HG03439 (cell line): ENCODE data around the gene L3MBTL2.
A peak's percentile ranks its signal among the peaks of the same experiment; 100 is the strongest.
"Not testable (repeated sequence)": the region's sequence is repeated elsewhere in the genome, so short reads cannot be mapped to it uniquely, and the experiment has no call there.

ENCODE experiments used
- ATAC-seq: cut with Tn5 transposase; IDR thresholded peaks from one replicate; pipeline ENCODE4 v1.9.1; 2021; ENCODE audit warnings: mild to moderate bottlenecking, moderate library complexity; ENCODE audit not compliant: unreplicated experiment

The L3MBTL2 gene

GRCh38 chr22:41204992-41205900, at the start of gene L3MBTL2:
Gene L3MBTL2 (plus strand): TSS chr22:41205312. CDS start chr22:41205363, 51 bp downstream.
- peak; percentile 96 for ATAC-seq

GRCh38 chr22:41157083-41157482, 48.0 kb upstream of the L3MBTL2 start:
- no peak for ATAC-seq

DNA sequence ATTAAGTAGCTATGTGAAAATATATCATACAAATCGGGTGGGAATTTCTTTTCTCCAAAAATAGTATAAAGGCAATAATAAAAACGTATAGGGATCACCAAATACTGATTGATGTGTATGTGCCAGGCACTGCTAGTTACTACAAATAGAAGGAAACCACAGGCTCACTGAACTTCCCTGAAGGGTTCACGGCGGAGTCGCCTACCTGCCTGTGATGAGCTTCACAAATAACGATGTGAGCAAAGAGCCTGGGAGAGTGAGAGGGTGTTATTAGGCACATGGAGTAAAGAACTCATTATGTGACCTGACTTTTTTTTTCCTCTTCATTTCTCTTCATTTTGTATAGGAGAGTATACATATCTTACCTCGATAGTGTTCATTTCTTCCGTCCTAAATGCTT, 36.0 kb upstream of the L3MBTL2 start:
- no peak for ATAC-seq

DNA sequence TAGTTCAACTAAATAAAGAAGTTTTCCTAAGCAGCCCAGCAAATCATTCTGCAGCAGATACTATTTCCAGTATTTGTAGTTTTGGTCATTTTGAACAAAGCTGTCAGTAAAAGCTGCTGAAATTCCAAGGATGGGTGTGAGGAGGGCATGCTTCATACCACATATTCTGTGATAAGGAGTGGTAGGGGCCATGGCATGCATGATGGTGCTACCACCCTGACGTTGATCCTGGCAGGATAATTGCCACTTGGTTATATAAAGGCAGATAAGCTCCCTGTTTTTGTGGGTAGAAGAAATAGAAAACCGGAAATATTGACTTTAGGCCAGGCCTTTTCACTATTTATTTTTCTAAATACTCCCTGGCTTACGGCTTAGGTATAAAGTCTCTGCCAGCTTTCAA, 33.1 kb upstream of the L3MBTL2 start:
- ATAC-seq = no peak

DNA sequence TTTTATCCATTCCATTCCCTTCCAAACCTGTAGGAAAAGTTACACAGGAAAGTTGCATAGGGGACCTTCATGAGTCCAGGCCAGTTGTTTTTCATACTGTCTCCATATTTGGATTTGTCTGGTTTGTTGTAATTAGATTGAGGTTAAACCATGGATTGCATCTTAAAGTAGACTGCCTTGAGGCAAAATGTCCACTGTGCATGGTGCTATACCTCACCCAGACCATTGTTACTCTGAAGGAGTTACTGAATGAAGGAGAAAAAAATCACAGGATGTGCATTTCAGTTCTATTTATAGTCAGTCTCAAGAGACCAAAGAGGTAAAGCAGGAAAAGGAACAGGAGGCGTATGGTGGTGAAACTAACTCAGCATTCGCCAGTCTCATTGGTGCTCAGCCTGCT, 29.6 kb upstream of the L3MBTL2 start:
- no peak for ATAC-seq

- ATAC-seq = no peak
These were observed 28.0 kb upstream of the L3MBTL2 start for GRCh38 chr22:41177040-41177621.

DNA sequence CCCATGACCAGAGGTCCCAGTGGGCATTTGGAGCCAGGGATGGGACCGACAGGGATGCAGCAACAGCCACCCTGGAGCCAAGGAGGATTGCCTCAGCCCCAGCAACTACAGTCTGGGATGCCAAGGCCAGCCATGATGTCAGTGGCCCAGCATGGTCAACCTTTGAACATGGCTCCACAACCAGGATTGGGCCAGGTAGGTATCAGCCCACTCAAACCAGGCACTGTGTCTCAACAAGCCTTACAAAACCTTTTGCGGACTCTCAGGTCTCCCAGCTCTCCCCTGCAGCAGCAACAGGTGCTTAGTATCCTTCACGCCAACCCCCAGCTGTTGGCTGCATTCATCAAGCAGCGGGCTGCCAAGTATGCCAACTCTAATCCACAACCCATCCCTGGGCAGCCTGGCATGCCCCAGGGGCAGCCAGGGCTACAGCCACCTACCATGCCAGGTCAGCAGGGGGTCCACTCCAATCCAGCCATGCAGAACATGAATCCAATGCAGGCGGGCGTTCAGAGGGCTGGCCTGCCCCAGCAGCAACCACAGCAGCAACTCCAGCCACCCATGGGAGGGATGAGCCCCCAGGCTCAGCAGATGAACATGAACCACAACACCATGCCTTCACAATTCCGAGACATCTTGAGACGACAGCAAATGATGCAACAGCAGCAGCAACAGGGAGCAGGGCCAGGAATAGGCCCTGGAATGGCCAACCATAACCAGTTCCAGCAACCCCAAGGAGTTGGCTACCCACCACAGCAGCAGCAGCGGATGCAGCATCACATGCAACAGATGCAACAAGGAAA, 27.3 kb upstream of the L3MBTL2 start:
- no peak for ATAC-seq

DNA sequence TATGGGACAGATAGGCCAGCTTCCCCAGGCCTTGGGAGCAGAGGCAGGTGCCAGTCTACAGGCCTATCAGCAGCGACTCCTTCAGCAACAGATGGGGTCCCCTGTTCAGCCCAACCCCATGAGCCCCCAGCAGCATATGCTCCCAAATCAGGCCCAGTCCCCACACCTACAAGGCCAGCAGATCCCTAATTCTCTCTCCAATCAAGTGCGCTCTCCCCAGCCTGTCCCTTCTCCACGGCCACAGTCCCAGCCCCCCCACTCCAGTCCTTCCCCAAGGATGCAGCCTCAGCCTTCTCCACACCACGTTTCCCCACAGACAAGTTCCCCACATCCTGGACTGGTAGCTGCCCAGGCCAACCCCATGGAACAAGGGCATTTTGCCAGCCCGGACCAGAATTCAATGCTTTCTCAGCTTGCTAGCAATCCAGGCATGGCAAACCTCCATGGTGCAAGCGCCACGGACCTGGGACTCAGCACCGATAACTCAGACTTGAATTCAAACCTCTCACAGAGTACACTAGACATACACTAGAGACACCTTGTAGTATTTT, 26.6 kb upstream of the L3MBTL2 start:
- no peak for ATAC-seq

DNA sequence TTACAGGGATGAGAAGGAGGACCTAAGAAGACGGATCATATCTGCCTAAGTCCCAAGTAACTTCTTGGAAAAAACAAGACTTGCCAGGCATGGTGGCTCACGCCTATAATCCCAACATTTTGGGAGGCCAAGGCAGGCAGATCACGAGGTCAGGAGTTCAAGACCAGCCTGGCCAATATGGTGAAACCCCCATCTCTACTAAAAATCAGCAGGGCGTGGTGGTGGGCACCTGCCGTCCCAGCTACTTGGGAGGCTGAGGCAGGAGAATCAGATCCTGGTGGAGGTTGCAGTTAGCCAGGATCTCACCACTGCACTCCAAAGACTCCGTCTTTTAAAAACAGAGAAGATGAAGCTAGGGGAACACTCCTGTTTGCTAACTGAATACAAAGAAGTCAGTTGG, 24.8 kb upstream of the L3MBTL2 start:
- not testable (repeated sequence) for ATAC-seq

- no peak for ATAC-seq
These were observed 24.2 kb upstream of the L3MBTL2 start for GRCh38 chr22:41180926-41181325.

DNA sequence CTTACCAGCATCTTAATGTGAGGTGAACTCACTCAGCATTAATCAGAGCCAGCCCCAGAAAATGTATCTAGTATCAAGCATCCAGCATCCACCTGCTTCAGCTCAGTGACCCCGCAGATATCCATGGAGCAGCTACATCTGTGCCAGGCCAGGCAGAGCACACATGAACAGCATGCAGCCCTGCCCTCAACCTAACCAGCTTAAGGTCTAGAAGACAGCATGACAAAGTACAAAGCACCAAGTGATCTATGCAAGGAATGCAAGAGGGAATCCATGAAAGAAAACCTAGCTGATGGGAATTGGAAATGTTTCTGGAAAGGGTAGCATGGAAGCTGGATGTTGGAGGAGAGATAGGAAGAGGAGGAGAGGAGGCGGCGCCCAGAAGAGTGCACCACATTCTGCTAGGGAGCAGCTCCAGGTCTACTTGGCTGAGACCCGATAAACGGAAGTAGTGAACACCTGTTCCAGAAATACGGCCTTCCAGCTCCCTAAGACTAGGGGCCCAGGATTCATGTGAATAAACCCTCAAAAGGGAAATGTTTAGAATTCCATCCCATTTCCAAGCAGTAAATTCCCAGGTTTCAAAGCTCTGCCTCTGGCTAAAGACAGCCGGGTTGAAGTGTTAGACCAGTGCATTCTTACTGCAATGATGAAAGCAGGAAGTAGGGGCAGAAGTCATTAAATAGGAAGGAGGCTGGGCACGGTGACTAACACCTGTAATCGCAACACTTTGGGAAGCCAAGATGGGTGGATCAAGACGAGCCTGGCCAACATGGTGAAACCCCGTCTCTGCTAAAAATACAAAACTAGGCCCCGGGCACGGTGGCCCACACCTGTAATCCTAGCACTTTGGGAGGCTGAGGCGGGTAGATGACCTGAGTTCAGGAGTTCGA, 23.5 kb upstream of the L3MBTL2 start:
- ATAC-seq = no peak

DNA sequence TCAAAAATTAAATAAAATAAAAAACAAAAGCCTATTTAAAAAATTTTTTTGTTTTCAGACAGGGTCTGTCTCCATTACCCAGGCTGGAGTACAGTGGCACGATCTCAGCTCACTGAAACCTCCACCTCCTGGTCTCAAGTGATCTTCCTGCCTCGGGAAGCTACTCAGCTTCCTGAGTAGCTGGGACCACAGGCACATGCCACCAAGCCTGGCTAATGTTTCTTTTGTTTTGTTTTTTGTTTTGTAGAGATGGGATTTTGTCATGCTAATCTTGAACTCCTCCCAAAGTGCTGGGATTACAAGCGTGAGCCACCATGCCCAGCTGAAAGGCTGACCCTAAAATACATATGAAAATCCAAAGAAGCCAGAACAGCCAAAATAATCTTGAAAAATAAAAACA, 20.4 kb upstream of the L3MBTL2 start:
- no peak for ATAC-seq

GRCh38 chr22:41191467-41191866, 13.6 kb upstream of the L3MBTL2 start:
- no peak for ATAC-seq

DNA sequence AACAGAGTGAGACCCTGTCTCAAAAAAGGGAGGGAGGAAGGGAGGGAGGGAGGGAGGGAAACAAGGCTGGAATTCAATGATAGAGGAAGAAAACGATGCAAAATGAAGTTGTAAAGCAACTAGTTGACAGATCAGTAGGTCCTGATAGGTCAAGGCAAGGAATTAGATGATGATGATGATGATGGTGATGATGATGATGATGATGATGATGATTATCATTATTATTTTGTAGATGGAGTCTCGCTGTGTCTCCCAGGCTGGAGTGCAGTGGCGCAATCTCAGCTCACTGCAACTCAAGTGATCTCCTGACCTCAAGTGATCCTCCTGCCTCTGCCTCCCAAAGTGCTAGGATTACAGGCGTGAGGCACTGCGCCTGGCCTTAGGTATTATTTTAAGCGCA, 11.3 kb upstream of the L3MBTL2 start:
- no peak for ATAC-seq

DNA sequence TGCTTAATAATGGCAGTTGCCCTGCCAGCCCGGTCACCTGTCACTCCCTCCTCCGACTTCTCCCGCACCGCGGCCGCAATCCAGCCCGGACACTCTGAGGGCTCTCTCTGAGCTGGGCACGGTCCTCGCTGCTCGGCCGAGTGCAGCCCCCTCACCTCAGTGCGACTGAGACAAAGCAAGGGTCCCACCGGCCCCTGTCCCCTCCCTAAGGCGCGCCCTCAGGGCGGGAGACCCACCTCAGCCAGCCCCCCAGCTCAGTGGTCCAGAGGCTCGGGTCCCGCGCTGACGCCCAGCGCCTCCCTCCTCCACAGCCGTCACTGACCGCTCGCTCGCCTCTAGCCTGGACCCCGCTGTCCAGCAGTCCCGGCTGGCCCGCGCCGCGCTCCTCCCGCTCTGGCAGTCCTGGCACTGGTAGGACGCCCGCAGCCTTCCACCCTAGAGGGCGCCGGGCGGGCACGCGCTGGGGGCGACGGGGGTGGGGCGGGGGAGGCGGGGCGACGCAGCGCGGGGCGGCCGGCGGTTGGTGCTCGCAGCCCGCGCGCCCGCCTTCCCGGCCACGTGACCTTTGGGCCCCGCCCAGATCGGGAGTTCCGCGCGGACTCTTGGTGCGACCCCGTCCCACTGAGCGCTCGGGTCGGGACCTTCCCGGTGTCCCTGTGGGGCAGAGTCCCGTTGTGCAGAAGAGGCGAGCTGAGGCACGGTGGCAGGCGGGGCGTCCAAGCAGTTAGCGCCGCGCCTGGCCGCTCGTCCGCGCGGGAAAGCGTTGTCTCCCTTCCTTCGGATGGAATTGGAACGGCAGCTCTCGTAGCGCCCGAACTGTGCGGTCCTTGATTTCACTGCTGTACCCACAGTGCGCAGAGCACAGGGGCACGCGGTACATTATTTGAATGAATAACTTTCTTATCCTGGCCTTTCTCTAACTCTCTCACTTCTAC, 7.8 kb upstream of the L3MBTL2 start:
- ATAC-seq = peak; percentile 76

DNA sequence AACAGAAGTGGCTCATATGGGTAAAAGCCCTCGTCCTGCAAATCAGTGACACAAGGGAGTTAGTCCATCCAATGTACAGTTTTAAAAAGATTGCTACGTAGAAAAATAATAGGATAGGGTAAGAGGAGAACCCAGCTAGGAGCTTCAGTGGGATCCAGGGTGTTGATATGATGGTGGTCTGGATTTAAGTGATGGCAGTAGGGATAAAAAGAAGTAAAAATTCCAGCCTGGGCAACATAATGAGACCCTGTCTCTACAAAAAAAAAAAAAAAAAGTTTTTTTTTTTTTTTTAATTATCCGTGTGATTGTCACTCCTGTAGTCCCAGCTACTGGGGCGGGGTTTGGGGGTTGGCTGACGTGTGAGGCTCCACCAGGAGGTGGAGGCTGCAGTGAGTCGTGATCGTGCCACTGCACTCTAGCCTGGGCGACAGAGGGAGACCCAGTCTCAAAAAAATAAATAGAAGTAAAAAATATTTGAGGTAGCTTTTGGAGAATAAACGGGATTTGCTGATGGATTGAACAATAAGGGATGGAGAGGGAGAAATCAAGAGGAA, 7.0 kb upstream of the L3MBTL2 start:
- ATAC-seq = no peak

DNA sequence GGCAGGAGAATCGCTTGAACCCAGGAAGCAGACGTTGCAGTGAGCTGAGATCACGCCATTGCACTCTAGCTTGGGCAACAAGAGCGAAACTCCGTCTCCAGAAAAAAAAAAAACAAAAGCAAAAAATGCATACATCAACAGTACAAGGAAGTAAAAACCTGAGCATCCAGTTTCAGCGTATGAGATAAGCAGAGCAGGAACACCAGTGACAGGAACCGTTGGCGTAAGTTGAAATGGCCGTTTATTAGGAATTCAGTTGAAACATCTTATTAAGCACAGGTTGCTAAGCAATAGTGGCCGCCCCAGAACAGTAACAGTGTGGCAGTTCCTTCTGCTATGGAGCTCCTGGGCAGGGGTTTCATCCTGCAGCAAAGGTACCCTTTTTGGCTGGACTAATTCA, 4.0 kb upstream of the L3MBTL2 start:
- ATAC-seq = no peak

DNA sequence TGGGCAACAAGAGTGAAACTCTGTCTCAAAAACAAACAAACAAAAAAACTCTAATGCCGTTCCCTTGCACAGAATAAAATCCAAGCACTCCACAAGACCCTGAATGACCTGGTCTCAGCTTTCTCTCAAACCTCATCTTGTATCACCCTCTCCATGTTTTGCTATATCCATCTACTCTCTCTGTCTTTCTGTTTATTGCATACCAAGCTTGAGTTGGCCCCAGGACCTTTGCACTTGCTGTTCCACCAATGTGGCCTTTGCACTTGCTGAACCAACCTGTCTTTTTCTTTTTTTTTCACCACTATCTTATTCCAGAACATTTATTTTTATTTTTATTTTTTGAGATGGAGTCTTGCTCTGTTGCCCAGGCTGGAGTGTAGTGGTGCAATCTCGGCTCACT, 2.0 kb upstream of the L3MBTL2 start:
- no peak for ATAC-seq

DNA sequence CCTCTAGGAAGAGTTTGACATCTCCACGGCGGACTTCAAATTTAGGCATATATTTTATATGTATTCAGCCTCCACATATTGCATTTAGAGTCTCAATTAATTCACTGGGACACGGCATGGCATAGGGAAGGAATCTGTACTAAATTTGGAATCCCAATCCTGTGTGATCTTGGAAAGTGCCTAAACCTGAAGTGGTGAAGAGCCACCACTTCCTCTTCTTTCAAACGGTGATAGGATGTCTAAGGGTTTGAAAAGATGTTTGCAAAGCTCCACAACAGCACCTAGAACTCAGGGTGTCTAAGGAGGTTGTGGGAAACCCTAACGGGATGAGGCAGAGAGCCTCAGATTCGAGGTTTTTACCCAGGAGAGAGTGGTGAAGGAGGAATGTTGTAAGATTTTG, 1.0 kb upstream of the L3MBTL2 start:
- ATAC-seq = no peak
